HG03460 (cell line): Measurements from ENCODE around the gene MCEE.
"Not testable (repeated sequence)": the region's sequence is repeated elsewhere in the genome, so short reads cannot be mapped to it uniquely, and the experiment has no call there.

ENCODE experiments used
- ATAC-seq: cut with Tn5 transposase; IDR thresholded peaks from one replicate; pipeline ENCODE4 v1.9.1; 2021; ENCODE audit not compliant: unreplicated experiment

Gene MCEE

DNA sequence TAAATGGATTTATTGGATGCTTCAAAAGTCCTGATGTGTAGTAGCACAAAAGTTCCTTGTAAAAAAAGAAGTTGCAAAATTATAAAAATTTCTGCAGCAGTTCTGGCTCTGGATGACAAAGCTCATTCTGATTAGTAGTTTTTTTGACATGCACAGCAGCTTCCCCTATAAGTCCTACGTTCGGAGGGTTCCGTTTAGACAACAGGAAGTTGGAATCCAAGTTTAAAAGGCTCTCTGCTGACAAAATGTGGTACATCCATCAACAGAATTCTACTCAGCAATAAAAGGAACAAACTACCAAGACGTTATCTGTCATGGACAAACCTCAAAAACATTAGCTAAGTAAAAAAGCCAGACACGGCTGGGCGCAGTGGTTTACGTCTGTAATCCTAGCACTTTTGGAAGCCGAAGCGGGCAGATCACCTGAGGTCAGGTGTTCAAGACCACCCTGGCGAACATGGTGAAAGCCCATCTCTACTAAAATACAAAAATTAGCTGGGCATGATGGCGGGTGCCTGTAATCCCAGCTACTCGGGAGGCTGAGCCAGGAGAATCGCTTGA is 46.2 kb downstream of the MCEE start:
- ATAC-seq = not testable (repeated sequence)

DNA sequence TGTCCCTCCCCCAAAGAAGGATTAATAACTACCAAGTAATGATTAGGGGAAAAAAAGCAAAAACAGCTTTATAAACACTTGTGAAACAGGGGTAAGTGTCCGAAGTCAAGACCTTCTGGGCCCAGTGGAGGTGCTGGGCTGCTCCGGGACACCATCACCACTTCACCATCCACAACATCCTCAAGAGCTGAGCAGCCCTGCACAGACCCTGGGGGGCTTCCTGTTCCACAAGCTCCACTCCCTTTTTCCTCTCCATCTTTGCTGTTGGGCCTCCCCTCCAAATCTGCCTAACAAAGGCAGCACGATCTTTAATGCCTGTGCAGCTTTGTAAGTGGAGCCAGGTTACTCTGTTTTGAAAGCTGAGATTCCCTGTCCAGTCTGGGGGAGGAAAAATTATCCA is 46.7 kb downstream of the MCEE start:
- not testable (repeated sequence) for ATAC-seq

DNA sequence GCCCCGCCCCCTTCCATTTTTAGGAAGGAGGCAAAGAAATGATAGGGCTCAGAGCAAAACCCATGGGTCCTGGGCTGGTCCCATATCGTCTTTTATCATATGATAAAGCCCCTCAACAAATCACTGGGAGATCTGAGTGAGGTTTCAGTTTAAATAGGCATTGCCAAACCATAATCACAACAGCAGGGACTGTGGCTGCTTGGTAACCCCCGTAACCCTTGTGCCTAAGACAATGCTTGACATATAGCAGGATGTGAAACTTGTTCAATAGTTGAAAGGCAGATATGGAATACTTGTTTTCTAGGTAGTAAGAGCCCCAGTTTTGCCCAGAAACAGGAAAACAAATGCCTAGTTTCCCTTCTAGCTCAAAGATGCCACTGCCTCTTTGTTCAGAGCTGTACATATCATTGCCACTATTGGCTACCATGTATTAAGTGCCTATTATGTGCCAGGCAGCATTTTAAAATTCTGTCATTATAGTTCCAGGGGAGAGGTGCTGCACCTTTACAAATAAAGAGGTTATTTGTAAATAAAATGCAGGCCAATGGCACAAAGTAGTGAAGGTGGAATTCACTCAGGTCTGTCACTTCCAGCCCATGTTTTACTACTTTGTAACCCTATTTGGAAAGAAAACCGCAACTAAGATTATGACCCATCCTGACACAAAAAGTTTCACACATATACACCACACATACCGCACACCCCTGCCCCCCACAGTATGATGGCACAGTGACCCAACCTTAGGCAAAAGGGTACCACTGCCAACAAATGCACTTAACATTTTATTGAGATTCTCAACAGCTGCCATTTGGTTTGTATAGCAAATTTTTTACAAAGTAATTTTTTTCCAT is 47.4 kb downstream of the MCEE start:
- ATAC-seq = peak; percentile 54

DNA sequence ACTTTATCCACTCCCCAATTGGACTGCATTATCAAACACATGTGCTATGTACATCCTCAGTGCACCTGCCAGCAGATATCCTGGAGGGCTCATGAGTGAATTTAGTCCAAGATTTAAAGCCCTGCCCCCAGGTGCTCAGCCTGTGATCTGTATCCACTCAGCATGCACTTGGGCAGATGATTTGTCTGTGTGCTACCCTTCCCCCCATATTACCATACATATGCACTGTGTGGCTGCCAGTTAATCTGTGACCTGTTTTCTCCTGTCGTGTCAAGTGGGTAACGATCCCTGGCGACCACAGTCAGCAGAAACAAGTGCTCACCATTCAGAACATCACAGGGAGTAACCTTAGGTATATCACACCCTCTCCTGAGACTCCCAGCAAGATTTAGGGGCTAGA is 51.4 kb downstream of the MCEE start:
- no peak for ATAC-seq

DNA sequence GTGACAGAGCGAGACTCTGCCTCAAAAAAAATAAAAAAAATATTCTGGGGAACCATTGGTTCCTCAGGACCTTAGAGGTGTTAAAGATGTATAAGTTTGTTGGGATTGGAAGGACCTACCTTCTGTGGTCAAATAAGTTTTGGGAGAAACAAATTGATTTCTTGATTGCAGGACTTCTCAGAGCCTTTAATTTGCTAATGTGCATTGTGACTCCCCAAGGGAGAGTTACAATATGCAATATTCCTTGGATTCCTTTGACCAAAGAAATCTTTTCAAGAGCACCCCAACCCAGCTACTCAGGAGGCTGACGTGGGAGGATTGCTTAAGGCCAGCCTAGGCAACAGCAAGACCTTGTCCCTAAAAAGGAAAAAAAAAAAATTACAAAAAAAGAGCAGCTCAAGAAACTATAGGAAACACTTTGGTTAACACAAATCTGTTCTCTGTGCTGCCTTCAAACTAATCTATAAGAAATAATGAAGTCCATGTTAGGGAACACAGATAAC is 55.1 kb downstream of the MCEE start:
- ATAC-seq = no peak

DNA sequence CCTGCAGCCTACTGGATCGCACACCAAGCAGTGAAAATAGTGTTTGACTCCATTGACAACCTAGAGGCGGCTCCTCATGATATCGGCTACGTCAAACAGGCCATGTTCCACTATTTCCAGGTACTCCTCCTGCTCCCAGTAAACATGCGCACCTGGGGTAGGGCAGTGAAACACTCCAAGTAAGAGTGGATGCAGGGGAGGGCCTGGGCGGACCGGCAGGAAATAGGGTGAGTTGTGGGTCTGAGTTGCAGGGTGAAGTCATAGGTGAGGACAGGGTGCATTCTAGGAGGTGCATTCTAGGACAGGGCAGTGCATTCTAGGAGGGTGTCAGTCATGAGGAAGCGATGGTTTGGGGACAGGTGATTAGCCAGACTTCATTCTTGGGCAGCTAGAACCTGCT is 56.6 kb downstream of the MCEE start:
- ATAC-seq = no peak

DNA sequence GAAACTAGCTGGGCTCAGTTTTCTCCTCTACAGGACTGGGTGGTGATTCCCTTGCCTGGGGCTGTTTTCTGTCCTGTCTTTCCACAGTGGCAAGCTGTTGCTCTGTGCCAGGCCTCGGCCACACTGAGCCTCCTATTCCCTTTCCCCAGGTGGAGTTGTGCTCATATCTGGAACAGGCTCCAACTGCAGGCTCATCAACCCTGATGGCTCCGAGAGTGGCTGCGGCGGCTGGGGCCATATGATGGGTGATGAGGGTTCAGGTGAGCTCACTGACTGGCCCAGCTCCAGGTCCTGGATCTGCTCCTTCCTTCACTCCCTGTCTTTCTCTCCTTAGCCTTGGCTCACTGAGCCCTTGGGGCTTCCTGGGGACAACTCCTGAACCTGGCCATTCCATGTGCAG is 57.5 kb downstream of the MCEE start:
- ATAC-seq = no peak

DNA sequence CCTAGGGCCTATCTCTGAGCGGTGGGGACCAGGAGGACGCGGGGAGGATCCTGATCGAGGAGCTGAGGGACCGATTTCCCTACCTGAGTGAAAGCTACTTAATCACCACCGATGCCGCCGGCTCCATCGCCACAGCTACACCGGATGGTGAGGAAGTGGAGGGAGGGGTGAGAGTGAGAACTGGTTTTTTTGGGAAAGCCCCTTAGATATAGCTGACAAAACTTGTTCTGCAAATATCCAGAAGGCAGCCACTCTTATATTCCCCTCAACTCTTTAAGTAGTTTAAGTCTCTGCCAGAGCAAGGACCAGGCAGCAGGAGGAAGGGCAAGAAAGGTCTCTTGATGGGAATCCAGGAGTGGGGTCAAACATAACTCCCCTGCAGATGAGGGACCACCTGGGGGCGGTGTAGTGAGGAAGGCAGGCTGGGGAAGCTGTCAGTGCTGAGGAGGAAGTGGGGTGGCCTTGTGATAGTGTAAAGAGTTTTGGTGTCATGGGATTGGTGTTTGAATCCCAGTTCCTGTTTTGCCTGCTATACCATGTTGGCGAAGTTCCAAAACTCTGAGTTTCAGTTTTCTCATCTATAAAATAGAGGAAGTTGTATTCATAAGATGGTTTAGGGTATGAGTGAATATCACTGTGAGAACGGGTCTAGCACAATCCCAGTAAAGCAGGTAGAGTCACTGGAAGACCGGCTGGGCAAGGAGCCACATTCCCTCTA is 58.2 kb downstream of the MCEE start:
- ATAC-seq = peak; percentile 44

DNA sequence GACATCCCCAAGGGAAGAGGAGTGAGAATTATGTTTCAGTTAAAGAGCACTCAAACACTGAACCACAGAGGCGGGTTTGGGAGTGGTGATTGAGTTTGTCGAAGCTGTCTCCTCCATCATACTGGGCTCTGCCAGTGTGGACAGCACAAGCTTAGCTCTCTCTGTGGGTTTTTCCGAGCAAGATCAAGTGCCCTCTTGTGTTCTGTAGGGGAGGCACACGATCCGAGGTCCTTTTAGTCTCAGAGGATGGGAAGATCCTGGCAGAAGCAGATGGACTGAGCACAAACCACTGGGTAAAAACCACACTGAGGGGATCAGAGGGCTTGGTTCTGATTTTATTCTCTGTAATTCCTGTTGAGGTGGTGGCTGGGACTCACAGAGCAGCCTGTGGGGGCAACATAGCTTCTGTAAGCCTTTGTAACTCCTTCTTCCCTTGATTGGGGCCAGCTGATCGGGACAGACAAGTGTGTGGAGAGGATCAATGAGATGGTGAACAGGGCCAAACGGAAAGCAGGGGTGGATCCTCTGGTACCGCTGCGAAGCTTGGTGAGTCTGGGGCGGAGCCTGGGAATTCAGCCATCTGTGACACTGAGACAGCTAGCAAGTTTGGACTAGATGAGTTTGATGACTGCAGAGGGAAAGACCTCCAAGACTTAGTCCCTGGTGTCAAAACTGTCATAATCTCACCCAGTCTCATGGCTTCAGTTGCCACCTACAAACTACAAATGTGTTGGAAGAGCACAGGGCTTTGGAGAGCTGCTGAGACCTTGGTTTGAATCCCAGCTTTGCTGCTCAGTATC is 59.5 kb downstream of the MCEE start:
- no peak for ATAC-seq

DNA sequence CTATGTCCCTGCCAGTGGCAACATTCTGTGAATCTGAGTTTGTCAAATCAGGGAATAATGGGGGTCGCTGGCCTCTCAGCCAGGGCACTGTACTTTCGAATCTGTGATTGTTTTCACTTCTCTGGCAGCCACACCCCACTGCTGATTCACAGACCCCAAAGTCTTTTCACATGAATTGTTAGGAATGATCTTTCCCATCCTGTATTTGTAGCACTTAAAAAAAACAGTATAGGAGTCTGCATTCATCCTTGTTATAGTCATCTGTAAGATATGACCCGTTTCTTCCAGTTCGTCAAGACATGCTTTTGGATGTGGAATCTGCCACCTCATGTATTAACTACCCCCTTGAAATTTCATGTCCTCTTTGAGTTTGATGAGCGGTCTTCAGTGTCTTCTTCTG is 60.7 kb downstream of the MCEE start:
- ATAC-seq = no peak

DNA sequence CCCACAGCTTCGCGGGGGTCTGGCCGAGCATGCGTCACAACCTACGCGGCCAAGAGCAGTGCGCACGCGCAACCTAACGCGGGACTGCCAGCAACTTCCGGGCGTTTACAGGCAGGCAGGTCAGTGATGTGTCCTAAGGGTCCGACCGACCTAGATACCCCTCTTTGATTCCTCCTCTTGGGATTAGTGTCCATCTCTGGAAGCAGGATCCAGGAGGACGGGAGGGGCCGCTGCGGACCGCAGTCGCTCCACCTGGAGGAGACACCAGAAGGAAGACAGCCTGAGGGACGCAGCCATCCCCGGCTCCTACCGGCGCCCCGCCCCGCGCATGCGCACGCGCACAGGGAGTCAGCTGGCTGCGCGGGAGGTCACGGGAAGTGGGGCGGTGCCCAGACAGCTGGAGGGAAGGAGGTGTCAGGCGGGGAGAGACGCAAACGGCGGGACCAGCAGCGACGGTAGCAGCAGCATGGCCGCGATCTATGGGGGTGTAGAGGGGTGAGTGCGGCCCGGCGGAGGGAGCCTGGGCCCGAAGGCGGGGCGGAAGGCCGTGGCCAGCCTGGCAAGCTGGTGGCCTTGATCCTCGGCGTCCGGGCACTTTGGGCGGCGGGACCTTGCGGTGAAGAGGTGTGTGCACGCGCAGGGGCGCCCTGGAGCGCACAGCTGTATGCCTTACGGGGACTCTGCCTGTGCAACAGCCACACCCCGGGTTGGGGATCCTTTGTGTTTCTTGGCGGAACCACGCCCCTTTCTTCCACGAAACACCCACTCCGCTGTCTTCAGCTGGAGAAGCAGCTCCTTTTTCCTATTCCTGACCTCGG is 61.6 kb downstream of the MCEE start, which contains the start of gene NAGK:
TSS of gene NAGK (plus strand) at position 431 of the 818 bp plus-strand sequence. CDS start at position 467, 36 bp downstream.
- peak; percentile 44 for ATAC-seq

DNA sequence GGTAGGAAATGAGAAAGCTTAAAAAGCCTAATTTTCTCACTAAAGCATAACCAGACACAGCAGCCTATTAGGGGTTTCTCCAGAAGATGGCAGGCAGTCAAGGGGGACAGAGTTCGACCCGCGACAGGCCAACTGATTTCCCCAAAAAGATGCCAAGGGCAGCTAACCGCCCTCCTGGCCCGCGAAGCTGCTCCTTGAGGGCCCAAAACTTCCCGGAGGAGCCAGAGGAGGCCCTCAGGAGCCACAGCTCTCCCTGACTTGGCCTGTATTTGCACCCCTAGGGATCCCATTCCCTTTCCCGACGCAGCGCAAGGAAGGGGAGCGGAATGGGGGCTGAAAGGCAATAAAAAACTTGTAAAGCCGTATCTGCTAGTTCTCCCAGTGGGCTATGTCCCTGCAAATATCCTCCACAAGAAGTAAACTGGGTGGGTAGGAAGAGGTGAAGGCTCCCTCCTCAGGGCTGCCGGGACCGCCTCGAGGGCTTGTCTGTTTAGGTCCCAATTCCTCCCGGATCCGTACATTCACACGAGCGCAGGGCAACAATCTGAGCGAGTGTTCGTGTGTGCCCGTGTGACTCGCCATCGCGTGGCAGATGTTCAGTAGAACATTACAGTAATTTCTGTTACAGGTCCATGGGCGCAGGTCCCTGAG is 62.3 kb downstream of the MCEE start:
- ATAC-seq = peak; percentile 0

DNA sequence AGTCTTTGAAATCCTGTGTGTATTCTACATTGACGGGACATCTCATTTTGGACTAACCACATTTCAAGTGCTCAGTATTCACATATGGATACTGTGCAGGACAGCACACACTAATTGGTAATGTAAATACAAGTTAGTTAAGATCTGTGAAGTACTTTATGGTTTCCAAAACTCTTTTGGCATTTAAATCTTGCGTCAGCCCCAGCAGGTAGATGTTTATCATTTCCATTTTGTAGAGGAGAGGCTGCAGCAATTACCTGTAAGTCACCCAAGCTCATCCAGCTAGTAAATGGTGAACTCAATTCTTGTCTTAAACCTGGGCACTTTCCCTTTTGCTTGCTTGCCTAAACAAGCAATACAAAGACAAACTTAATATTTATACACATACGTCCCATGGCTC is 63.2 kb downstream of the MCEE start:
- no peak for ATAC-seq

DNA sequence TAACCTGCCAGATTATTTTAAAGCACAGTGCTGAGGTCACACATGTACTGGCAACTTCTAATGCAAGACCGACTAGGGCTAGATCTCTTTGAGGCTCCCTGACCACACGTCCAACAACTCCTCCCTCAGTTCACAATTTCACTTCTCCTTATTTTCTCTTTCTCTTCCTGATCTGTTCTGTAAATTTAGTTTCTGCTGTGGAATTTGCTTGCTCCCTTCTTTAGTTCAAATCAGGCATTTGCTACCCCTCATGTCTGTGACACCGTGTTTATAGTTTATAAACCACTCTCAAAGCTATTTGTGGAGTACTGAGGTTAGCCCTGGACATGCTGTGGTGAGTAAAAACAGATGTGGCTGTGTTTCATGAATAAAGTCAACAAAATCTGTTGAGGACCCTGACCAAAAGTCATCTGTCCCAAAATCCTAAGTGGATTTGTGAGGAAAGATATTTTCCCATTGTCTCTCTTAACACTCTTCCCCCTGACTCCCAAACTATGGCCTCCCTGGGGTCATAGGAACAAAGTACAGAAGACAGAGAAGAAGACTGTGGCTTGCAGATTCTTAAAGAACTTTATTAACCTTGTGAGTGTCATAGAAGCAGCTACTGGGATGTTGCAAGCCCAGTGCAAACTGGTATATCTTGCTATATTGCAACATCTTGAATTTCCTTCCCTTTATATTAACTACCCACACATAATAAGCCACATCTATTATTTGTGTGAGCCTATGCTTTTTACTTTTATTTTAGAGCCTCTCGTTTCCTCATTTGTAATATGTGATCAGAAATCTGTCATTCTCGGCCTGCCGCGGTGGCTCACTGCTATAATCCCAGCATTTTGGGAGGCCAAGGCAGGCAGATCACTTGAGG is 65.0 kb downstream of the MCEE start:
- ATAC-seq = peak; percentile 35

DNA sequence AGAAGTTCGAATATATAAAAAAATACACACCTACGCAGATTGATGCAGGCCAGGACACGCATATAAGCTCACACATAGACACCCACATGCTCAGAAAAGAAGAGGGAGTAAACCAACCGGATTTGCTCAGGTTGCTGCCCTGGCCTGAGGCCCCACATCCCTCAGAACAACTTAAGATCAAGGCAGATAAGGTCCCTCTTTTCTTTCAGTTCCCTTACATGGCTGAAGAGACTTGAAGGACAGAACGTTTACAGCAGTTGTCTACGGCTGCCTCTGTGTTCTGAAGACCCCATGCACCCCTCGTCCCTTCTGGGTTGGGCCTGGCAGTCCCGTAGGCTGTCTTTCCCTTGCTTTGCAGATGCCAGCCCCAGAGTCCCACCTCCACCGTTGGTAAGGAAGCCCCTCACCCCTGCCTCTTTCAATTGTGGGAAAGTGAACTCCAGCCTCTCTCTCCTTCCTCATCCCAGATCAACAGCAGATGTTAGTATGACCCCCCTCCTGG is 65.9 kb downstream of the MCEE start:
- ATAC-seq = no peak

DNA sequence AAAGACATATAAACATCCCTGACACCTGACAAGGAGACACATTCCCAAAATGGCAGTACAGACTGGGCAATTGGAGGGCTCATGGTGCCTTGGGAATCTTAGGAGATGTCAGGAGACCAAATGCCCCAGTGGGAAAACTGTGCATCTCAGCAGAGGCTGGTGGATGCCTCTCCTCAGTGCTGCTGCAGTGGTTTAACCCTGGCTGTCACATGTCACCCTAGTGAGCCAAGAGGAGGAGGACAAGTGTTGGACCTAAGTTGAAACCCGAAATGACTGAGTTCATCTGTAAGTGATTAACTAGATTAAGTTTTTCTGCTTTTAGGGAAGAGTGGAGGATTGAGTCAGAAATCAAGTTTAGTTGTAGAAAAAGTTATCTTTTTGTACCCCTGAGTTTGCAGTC is 66.8 kb downstream of the MCEE start:
- ATAC-seq = no peak

DNA sequence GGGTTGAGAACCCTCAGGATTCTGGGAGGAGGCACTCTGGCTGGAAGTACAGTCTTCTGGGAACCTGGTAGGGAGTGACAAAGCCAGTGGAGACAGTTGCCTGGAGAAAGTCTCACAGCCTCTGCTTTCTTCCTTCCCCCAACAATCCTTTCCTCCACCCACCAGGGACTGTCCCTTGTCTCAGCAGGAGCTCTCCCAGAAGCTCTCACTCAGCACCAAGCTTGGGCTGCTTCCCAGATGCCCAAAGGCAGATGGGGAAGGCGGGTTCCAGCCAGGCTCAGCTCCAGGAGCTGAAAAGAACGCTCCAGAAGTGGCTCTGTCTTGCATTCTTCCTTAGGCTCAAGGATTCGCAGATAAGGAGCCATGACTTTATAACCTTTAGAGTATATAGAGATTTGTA is 69.2 kb downstream of the MCEE start:
- no peak for ATAC-seq

DNA sequence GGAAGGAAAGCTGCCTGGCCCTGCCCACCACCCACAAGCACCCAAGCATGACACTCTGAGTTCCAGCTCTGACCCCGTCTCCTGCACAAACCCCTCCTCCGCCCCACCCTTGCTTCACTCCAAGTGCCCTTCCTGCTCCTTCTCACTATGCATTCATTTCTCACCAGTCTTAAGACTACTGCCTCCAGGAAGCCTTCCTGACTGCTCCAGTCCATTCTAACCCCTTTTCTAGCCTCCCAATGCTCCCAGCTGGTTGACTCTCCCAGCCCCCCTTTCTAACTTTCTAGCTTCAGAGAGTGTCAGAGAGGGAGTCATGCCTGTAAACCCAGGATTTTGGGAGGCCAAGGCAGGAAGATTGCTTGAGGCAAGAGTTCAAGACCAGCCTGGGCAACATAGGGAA is 69.8 kb downstream of the MCEE start:
- no peak for ATAC-seq
